ENCODE results near the gene SLC17A2. TPM values are rescaled to one million over a fixed set of nuclear protein-coding genes. Genes with fewer than 3 reads are reported as not detected.

The SLC17A2 gene
- total and polyA plus RNA-seq, 2 of the 8 experiments (the other 6 are each of a cell fraction or from before 2014, with no cell fraction given) = not detected

DNA sequence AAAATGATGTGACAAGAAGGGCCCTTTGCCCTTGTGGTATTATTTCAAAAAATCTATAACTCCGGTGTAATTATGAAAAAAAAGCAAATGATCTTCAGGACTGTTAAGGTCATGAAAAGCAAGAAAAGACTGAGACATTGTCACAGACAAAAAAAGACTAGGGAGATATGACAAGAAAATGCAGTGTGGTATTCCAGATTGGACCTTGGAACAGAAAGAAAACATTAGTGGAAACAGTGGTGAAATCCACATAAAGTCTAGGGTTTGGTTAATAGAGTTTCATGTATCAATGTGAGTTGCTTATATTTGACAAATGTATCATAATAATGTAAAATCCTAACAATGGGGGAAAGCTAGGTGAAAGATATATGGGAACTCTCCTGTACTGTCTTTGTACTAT is 29.6 kb downstream of the SLC17A2 start:
- H3K36me3 ChIP-seq (ENCODE audit: control insufficient read depth in 2 of 4, insufficient read depth in 4 of 4, low read length in 3 of 4) = no peaks in the 10 kb centered on the region
- H4K91ac ChIP-seq (replicated peaks; ENCODE audit: insufficient read length, low read length) = no peak overlapping the region
- FAIRE-seq (no peak), DNase-seq (ENCODE audit: low read depth in 1 of 2, low spot score in 2 of 2) (no peak)
- H3K4me1 ChIP-seq (replicated peaks in 1 of 4; ENCODE audit: control insufficient read depth in 3 of 4, insufficient read depth in 4 of 4, low read length in 3 of 4) = peaks cover 0 to 14% (median 11%) of the 10 kb centered on the region in 4 experiments; a peak in 4 of 7 replicates
- no peaks in the 10 kb centered on the region for H3K79me2 ChIP-seq (ENCODE audit: control insufficient read depth in 1 of 2, insufficient read depth in 2 of 2, low read length in 2 of 2)
- WGBS, 2 experiments (ENCODE audit: extremely low coverage in 1 of 2, insufficient coverage in 1 of 2, insufficient read length in 1 of 2, insufficient replicate concordance in 2 of 2, low coverage in 1 of 2, low lambda C conversion rate in 2 of 2, missing lambda C conversion rate in 1 of 2) = 55% methylated on average over 1 of the region's 1 CpG; no CpG with 5 or more reads in 1 of the 2 experiments
- no peak overlapping the region for H2AFZ ChIP-seq (ENCODE audit: low read length)
- no peak overlapping the region for H2BK120ac ChIP-seq (replicated peaks; ENCODE audit: low read depth, low read length)
- H3K4ac ChIP-seq (replicated peaks; ENCODE audit: insufficient read length, low read depth, low read length) = no peak overlapping the region
- H3K23me2 ChIP-seq (ENCODE audit: low read depth, low read length) = no peaks in the 10 kb centered on the region
- no peak overlapping the region for H3K9ac ChIP-seq (replicated peaks in 1 of 4; ENCODE audit: extremely low read depth in 1 of 4, low read depth in 3 of 4, low read length in 3 of 4)
- no peak overlapping the region for H2AK5ac ChIP-seq (ENCODE audit: low read depth, low read length)
- H3K56ac ChIP-seq (replicated peaks; ENCODE audit: insufficient read length, low read depth, low read length) = no peak overlapping the region
- TF ChIP-seq SRF (IDR thresholded peaks at IDR 0.05; ENCODE audit: low read depth, low read length) (no peak), YY1 (IDR thresholded peaks at IDR 0.05; ENCODE audit: low read depth, low read length) (no peak), JUN (IDR thresholded peaks at IDR 0.05; ENCODE audit: low read depth, low read length) (no peak), FOSL1 (IDR thresholded peaks at IDR 0.05; ENCODE audit: insufficient read depth, low read depth, low read length) (no peak)
- TF ChIP-seq, protein P1, sequence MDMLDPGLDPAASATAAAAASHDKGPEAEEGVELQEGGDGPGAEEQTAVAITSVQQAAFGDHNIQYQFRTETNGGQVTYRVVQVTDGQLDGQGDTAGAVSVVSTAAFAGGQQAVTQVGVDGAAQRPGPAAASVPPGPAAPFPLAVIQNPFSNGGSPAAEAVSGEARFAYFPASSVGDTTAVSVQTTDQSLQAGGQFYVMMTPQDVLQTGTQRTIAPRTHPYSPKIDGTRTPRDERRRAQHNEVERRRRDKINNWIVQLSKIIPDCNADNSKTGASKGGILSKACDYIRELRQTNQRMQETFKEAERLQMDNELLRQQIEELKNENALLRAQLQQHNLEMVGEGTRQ (IDR thresholded peaks at IDR 0.05; ENCODE audit: low read length) = no peak
- H2BK15ac ChIP-seq (ENCODE audit: low read length) = no peak overlapping the region
- H2BK12ac ChIP-seq (ENCODE audit: low read depth, low read length) = no peak overlapping the region
- H3K4me3 ChIP-seq (ENCODE audit: extremely low read depth in 1 of 4, insufficient read depth in 2 of 4, low read depth in 3 of 4, low read length in 4 of 4) = no peak overlapping the region
- H3K14ac ChIP-seq (ENCODE audit: insufficient read length) = no peak overlapping the region
- no peak overlapping the region for H3K23ac ChIP-seq (ENCODE audit: insufficient read length)
- H3K18ac ChIP-seq (ENCODE audit: extremely low read depth, low read length) = no peak overlapping the region
- no peaks in the 10 kb centered on the region for H3K79me1 ChIP-seq (ENCODE audit: low read depth, low read length)
- H4K8ac ChIP-seq (ENCODE audit: extremely low read depth, insufficient read depth, low read length) = no peak overlapping the region
- ChIA-PET CTCF (ENCODE audit: partially characterized antibody) (interaction anchor here (0.8 to 1.3 kb wide), 3 partner anchors 9 to 193 kb away, joined by 3 to 4 read pairs (median 3); no protein-coding TSS in a partner anchor), POLR2A (ENCODE audit: partially characterized antibody) (interaction anchor here (1.2 to 2.8 kb wide), 2 partner anchors 125 to 131 kb away, joined by 3 to 6 read pairs; a partner anchor contains a TSS)
- no peaks in the 10 kb centered on the region for H3K27me3 ChIP-seq (replicated peaks in 1 of 4; ENCODE audit: control insufficient read depth in 3 of 4, extremely low read depth in 1 of 4, insufficient read depth in 3 of 4, low read length in 3 of 4)
- no peak overlapping the region for H3K27ac ChIP-seq (ENCODE audit: low read depth, low read length)
- H4K5ac ChIP-seq (ENCODE audit: insufficient read length, low read depth, low read length) = no peak overlapping the region
- H4K20me1 ChIP-seq (replicated peaks in 1 of 2; ENCODE audit: control insufficient read depth in 1 of 2, insufficient read depth in 2 of 2, low read length in 2 of 2) = no peaks in the 10 kb centered on the region
- no peak overlapping the region for H3K4me2 ChIP-seq (ENCODE audit: insufficient read depth in 1 of 2, low read depth in 2 of 2, low read length in 2 of 2)
- no peak overlapping the region for H2BK20ac ChIP-seq (ENCODE audit: low read length)
- H3K9me3 ChIP-seq (ENCODE audit: insufficient read depth in 2 of 2, low read depth in 1 of 2, low read length in 1 of 2) = no peaks in the 10 kb centered on the region
- no peak overlapping the region for H2BK5ac ChIP-seq (ENCODE audit: low read depth, low read length)

Measured in H1 (cell line).